H1 (cell line): ENCODE measurements around the gene RGS9BP. TPM values are rescaled to one million over a fixed set of nuclear protein-coding genes. Genes with fewer than 3 reads are reported as not detected.
A peak's percentile ranks its signal among the peaks of the same experiment; 100 is the strongest.

Experiments
- CTCF ChIA-PET: fragments of 300-600 bp; sonication (Branson Sonifier 250); formaldehyde crosslinking; loops from one replicate; lab custom pipeline; 2021; ENCODE audit not compliant: partially characterized antibody; lab: Charles Lee
- POLR2A ChIA-PET: fragments of 300-600 bp; sonication (Branson Sonifier 250); formaldehyde crosslinking; loops from one replicate; lab custom pipeline; 2021; ENCODE audit warnings: inconsistent platforms; ENCODE audit not compliant: partially characterized antibody; lab: Charles Lee
- DNase-seq, 2 experiments: peaks; one replicate each; pipeline versions ENCODE4 v3.0.0 to v3.0.0-alpha.2; 2010 to 2022; ENCODE audit warnings: low spot score in 2 of 2, low read depth in 1 of 2, mixed read lengths in 1 of 2
- FAIRE-seq: peaks from 2 replicates; lab custom pipeline; 2011; peaks lifted over from hg19 to GRCh38; lab: Jason Lieb, UNC
- H2AFZ ChIP-seq: 2 replicates; pipeline ENCODE4 v1.8.1; 2012; ENCODE audit warnings: low read length, inconsistent platforms
- H2AK5ac ChIP-seq: 2 replicates; pipeline ENCODE4 v1.6.1; 2013; ENCODE audit warnings: low read depth, low read length
- H2BK120ac ChIP-seq: replicated peaks from 2 replicates; pipeline ENCODE3; 2013; ENCODE audit warnings: low read depth, low read length, inconsistent platforms
- H2BK12ac ChIP-seq: 2 replicates; pipeline ENCODE4 v1.6.1; 2013; ENCODE audit warnings: low read depth, low read length
- H2BK15ac ChIP-seq: 2 replicates; pipeline ENCODE4 v1.6.1; 2013; ENCODE audit warnings: low read length
- H2BK20ac ChIP-seq: 2 replicates; pipeline ENCODE4 v1.6.1; 2013; ENCODE audit warnings: low read length
- H2BK5ac ChIP-seq: 2 replicates; pipeline ENCODE4 v1.6.1; 2013; ENCODE audit warnings: low read depth, low read length
- H3K14ac ChIP-seq: 2 replicates; pipeline ENCODE4 v1.6.1; 2013; ENCODE audit warnings: inconsistent platforms; ENCODE audit not compliant: insufficient read length
- H3K18ac ChIP-seq: 2 replicates; pipeline ENCODE4 v1.6.1; 2013; ENCODE audit warnings: low read length; ENCODE audit errors: extremely low read depth
- H3K23ac ChIP-seq: 2 replicates; pipeline ENCODE4 v1.6.1; 2013; ENCODE audit warnings: inconsistent platforms; ENCODE audit not compliant: insufficient read length
- H3K23me2 ChIP-seq: 2 replicates; pipeline ENCODE4 v1.6.1; 2013; ENCODE audit warnings: low read depth, low read length
- H3K27ac ChIP-seq: 2 replicates; pipeline ENCODE4 v1.6.1; 2011; ENCODE audit warnings: low read depth, low read length, inconsistent platforms
- H3K27me3 ChIP-seq, 4 experiments: replicated peaks in 1 of 4; 1 replicate in 1 of 4; 2 replicates in 3 of 4; pipeline versions ENCODE4 v1.6.1 to v1.8.1; 2011 to 2013; ENCODE audit warnings: low read length in 3 of 4, mild to moderate bottlenecking in 3 of 4, inconsistent platforms in 2 of 4, mixed read lengths in 2 of 4, moderate library complexity in 1 of 4; ENCODE audit not compliant: control insufficient read depth in 3 of 4, insufficient read depth in 3 of 4; ENCODE audit errors: extremely low read depth in 1 of 4
- H3K36me3 ChIP-seq, 4 experiments: 2 replicates each; pipeline versions ENCODE4 v1.6.1 to v1.8.1; 2011 to 2013; ENCODE audit warnings: mild to moderate bottlenecking in 4 of 4, low read length in 3 of 4, moderate library complexity in 2 of 4, control low read depth in 1 of 4, inconsistent platforms in 1 of 4; ENCODE audit not compliant: insufficient read depth in 4 of 4, control insufficient read depth in 2 of 4
- H3K4ac ChIP-seq: replicated peaks from 2 replicates; pipeline ENCODE3; 2013; ENCODE audit warnings: low read length, low read depth, mixed read lengths, inconsistent platforms; ENCODE audit not compliant: insufficient read length
- H3K4me1 ChIP-seq, 4 experiments: replicated peaks in 1 of 4; 1 replicate in 1 of 4; 2 replicates in 3 of 4; pipeline versions ENCODE4 v1.6.1 to v1.8.1; 2011 to 2013; ENCODE audit warnings: low read length in 3 of 4, inconsistent platforms in 2 of 4, mixed read lengths in 1 of 4; ENCODE audit not compliant: insufficient read depth in 4 of 4, control insufficient read depth in 3 of 4
- H3K4me2 ChIP-seq, 2 experiments: 2 replicates each; pipeline versions ENCODE4 v1.6.1 to v1.8.1; 2011 to 2013; ENCODE audit warnings: low read depth in 2 of 2, low read length in 2 of 2, control low read depth in 1 of 2, inconsistent platforms in 1 of 2, mild to moderate bottlenecking in 1 of 2; ENCODE audit not compliant: insufficient read depth in 1 of 2
- H3K4me3 ChIP-seq, 4 experiments: fragments of 200-600, 300-600 bp in 1 of 4; sonication (generic), shearing (Covaris generic), sonication (Bioruptor Twin) in 1 of 4; 2 replicates each; pipeline versions ENCODE4 v1.5.1 to v1.8.1; 2011 to 2016; ENCODE audit warnings: low read length in 4 of 4, low read depth in 3 of 4, control low read depth in 2 of 4, inconsistent platforms in 2 of 4, mild to moderate bottlenecking in 2 of 4, mixed read lengths in 1 of 4, moderate library complexity in 1 of 4; ENCODE audit not compliant: insufficient read depth in 2 of 4; ENCODE audit errors: extremely low read depth in 1 of 4
- H3K56ac ChIP-seq: replicated peaks from 2 replicates; pipeline ENCODE3; 2013; ENCODE audit warnings: low read depth, mild to moderate bottlenecking, mixed read lengths, low read length, inconsistent platforms; ENCODE audit not compliant: insufficient read length
- H3K79me1 ChIP-seq: 2 replicates; pipeline ENCODE4 v1.6.1; 2013; ENCODE audit warnings: low read depth, low read length, control low read depth
- H3K79me2 ChIP-seq, 2 experiments: 2 replicates each; pipeline versions ENCODE4 v1.6.1 to v1.8.1; 2012 to 2013; ENCODE audit warnings: low read length in 2 of 2, mild to moderate bottlenecking in 2 of 2, inconsistent platforms in 1 of 2; ENCODE audit not compliant: insufficient read depth in 2 of 2, control insufficient read depth in 1 of 2
- H3K9ac ChIP-seq, 4 experiments: replicated peaks in 1 of 4; 1 replicate in 1 of 4; 2 replicates in 3 of 4; pipeline versions ENCODE4 v1.6.1 to v1.8.1; 2011 to 2013; ENCODE audit warnings: low read depth in 3 of 4, low read length in 3 of 4, control low read depth in 2 of 4, mild to moderate bottlenecking in 2 of 4, moderate library complexity in 2 of 4, inconsistent platforms in 1 of 4; ENCODE audit errors: extremely low read depth in 1 of 4
- H3K9me3 ChIP-seq, 2 experiments: 2 replicates each; pipeline versions ENCODE4 v1.6.1 to v1.8.1; 2012 to 2013; ENCODE audit warnings: mild to moderate bottlenecking in 2 of 2, moderate library complexity in 2 of 2, control low read depth in 1 of 2, inconsistent platforms in 1 of 2, low read depth in 1 of 2, low read length in 1 of 2, mixed read lengths in 1 of 2; ENCODE audit not compliant: insufficient read depth in 2 of 2
- H4K20me1 ChIP-seq, 2 experiments: replicated peaks in 1 of 2; 2 replicates each; pipeline versions ENCODE3 to v1.8.1; 2011 to 2013; ENCODE audit warnings: inconsistent platforms in 2 of 2, low read length in 2 of 2, mild to moderate bottlenecking in 1 of 2; ENCODE audit not compliant: insufficient read depth in 2 of 2, control insufficient read depth in 1 of 2
- H4K5ac ChIP-seq: 2 replicates; pipeline ENCODE4 v1.6.1; 2013; ENCODE audit warnings: low read length, low read depth, mixed read lengths, inconsistent platforms; ENCODE audit not compliant: insufficient read length
- H4K8ac ChIP-seq: 2 replicates; pipeline ENCODE4 v1.8.0; 2013; ENCODE audit warnings: mild to moderate bottlenecking, moderate library complexity, low read length, inconsistent platforms; ENCODE audit not compliant: insufficient read depth; ENCODE audit errors: extremely low read depth
- H4K91ac ChIP-seq: replicated peaks from 2 replicates; pipeline ENCODE3; 2013; ENCODE audit warnings: low read length, mixed read lengths, inconsistent platforms; ENCODE audit not compliant: insufficient read length
- BACH1 ChIP-seq: IDR thresholded peaks from 2 replicates; pipeline ENCODE4 v1.6.1; 2012; ENCODE audit warnings: low read length, improper control_type of control experiment
- BRCA1 ChIP-seq: IDR thresholded peaks from 2 replicates; pipeline ENCODE4 v1.6.1; 2012; ENCODE audit warnings: low read depth, low read length, improper control_type of control experiment
- CEBPB ChIP-seq: IDR thresholded peaks from 2 replicates; pipeline ENCODE4 v1.6.1; 2012; ENCODE audit warnings: low read depth, low read length
- CTBP2 ChIP-seq: IDR thresholded peaks from 2 replicates; pipeline ENCODE4 v1.7.0; 2011; ENCODE audit warnings: borderline replicate concordance, mild to moderate bottlenecking, moderate library complexity, mixed read lengths, low read length; ENCODE audit not compliant: insufficient read depth, insufficient read length
- EZH2 ChIP-seq: fragments of 200-600 bp; sonication (generic); IDR thresholded peaks from 2 replicates; pipeline ENCODE4 v1.7.1; 2012; ENCODE audit warnings: low read depth, mild to moderate bottlenecking, moderate library complexity, low read length, inconsistent platforms; ENCODE audit not compliant: severe bottlenecking
- HDAC2 ChIP-seq, 2 experiments: fragments of 300-600 bp in 1 of 2; sonication (generic) in 1 of 2; IDR thresholded peaks; 2 replicates each; pipeline ENCODE4 v1.6.1; 2011 to 2012; ENCODE audit warnings: low read depth in 2 of 2, low read length in 2 of 2, mild to moderate bottlenecking in 2 of 2, moderate library complexity in 2 of 2, borderline replicate concordance in 1 of 2, inconsistent platforms in 1 of 2
- SUZ12 ChIP-seq: fragments of 200-600 bp; sonication (generic); IDR thresholded peaks from 2 replicates; pipeline ENCODE4 v1.6.1; 2012; ENCODE audit warnings: mild to moderate bottlenecking, inconsistent platforms, low read length, moderate library complexity, mixed read lengths
- WGBS, 2 experiments: shearing (Covaris generic) in 1 of 2; methylation state at CpG; one replicate each; pipeline versions ENCODE4 v1.1.6 to v1.1.7; 2013 to 2015; ENCODE audit warnings: low lambda C conversion rate in 2 of 2, mixed read lengths in 2 of 2, inconsistent platforms in 1 of 2, low coverage in 1 of 2, missing lambda C conversion rate in 1 of 2; ENCODE audit not compliant: insufficient replicate concordance in 2 of 2, insufficient coverage in 1 of 2, insufficient read length in 1 of 2; ENCODE audit errors: extremely low coverage in 1 of 2, missing lambda C conversion rate in 1 of 2; 5-methylcytosine and 5-hydroxymethylcytosine counted together
- polyA plus RNA-seq, 7 experiments: library from polyadenylated mRNA; depleted of rRNA in 3 of 7; stranded (reverse) in 5 of 7; unstranded in 2 of 7; fragments of >200 nt in 5 of 7; fragments of 200-250 nt in 2 of 7; gene quantifications; 1 replicate in 5 of 7; 2 replicates in 1 of 7; 4 replicates in 1 of 7; pipeline versions ENCODE4 v1.2.1 to v1.2.3, GENCODE V29; 2011 to 2013; ENCODE audit warnings: missing spikeins in 2 of 7, mixed read lengths in 2 of 7
- total RNA-seq: library from RNA; stranded (reverse); fragmentation: NEBNext Ultra II Directional; extraction: Animal tissue kit (Norgen Biotek cat#: 25700); gene quantifications from 2 replicates; pipeline ENCODE4 v1.2.1, GENCODE V29; 2021
- TF ChIP-seq, protein P1 (sequence below): IDR thresholded peaks from 2 replicates; pipeline ENCODE4 v1.6.1; 2012; ENCODE audit warnings: inconsistent platforms
- TF ChIP-seq, protein P2 (sequence below): IDR thresholded peaks from 2 replicates; pipeline ENCODE4 v1.6.1; 2012; ENCODE audit warnings: inconsistent platforms

Gene RGS9BP
- total and polyA plus RNA-seq, 2 of the 8 experiments (the other 6 are each of a cell fraction or from before 2014, with no cell fraction given): 0.11 to 0.26 TPM

DNA sequence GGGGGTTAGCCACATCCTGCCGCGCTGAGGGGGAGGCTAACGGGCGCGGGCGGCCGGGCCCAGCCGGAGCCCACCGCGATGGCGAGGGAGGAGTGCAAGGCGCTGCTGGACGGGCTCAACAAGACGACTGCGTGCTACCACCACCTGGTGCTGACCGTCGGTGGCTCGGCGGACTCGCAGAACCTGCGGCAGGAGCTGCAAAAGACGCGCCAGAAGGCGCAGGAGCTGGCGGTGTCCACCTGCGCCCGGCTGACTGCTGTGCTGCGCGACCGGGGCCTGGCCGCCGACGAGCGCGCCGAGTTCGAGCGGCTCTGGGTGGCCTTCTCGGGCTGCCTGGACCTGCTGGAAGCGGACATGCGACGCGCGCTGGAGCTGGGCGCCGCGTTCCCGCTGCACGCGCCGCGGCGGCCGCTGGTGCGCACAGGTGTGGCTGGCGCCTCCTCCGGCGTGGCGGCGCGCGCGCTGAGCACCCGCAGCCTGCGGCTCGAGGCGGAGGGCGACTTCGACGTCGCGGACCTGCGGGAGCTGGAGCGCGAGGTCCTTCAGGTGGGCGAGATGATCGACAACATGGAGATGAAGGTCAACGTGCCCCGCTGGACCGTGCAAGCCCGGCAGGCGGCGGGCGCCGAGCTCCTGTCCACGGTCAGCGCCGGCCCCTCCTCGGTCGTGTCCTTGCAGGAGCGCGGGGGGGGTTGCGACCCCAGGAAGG lies 692 bp downstream of the RGS9BP start:
- FAIRE-seq: no peak
- peak overlapping the region; percentile 27 to 91 (median 45); a peak in 7 of 8 replicates for H3K4me3 ChIP-seq
- POLR2A ChIA-PET: interaction anchor here (0.7 to 2.8 kb wide), 2 partner anchors 15 to 270 kb away, joined by 3 to 12 read pairs; partner anchors contain the start of genes DPY19L3 and NUDT19
- TF ChIP-seq, protein P1, sequence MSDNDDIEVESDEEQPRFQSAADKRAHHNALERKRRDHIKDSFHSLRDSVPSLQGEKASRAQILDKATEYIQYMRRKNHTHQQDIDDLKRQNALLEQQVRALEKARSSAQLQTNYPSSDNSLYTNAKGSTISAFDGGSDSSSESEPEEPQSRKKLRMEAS: peak; percentile 69
- TF ChIP-seq BRCA1 (no peak), HDAC2 (IDR thresholded peaks at IDR 0.05; ENCODE audit: borderline replicate concordance in 1 of 2, low read depth in 2 of 2, low read length in 2 of 2) (peak in 1 of 2 experiments; percentile 23; a peak in 1 of 4 replicates), BACH1 (peak; percentile 67; the same call in 1 of the 2 replicates), CEBPB (no peak), SUZ12 (peak; percentile 94; the same call in 1 of the 2 replicates), CTBP2 (no peak), EZH2 (peak; percentile 94)
- TF ChIP-seq, protein P2, sequence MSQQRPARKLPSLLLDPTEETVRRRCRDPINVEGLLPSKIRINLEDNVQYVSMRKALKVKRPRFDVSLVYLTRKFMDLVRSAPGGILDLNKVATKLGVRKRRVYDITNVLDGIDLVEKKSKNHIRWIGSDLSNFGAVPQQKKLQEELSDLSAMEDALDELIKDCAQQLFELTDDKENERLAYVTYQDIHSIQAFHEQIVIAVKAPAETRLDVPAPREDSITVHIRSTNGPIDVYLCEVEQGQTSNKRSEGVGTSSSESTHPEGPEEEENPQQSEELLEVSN: peak; percentile 68

More for the DNA sequence above, 692 bp downstream of the RGS9BP start:
- H2BK20ac ChIP-seq: no peak overlapping the region
- peaks cover 14% of the 10 kb centered on the region; the same call in 1 of the 2 replicates for H3K23me2 ChIP-seq
- no peak overlapping the region for H3K9ac ChIP-seq
- no peak overlapping the region for H3K23ac ChIP-seq
- peak overlapping the region; percentile 63; the same call in 1 of the 2 replicates for H2AFZ ChIP-seq
- H3K9me3 ChIP-seq: no peaks in the 10 kb centered on the region; a peak in 1 of 4 replicates
- H3K4me1 ChIP-seq: peaks cover 8 to 16% (median 11%) of the 10 kb centered on the region in 4 experiments; a peak in 6 of 7 replicates
- H3K4ac ChIP-seq: no peak overlapping the region
- no peak overlapping the region for H3K14ac ChIP-seq
- H3K27ac ChIP-seq: no peak overlapping the region
- peaks cover 13% of the 10 kb centered on the region for H3K79me1 ChIP-seq
- H3K4me2 ChIP-seq: peak overlapping the region; percentile 80 to 91
- 6% methylated on average over 53 of the region's 93 CpGs; no CpG with 5 or more reads in 1 of the 2 experiments for WGBS, 2 experiments
- H2AK5ac ChIP-seq: no peak overlapping the region
- peak overlapping the region; percentile 82; the same call in 1 of the 2 replicates for H4K8ac ChIP-seq
- no peak overlapping the region for H4K5ac ChIP-seq
- CTCF ChIA-PET: interaction anchor here (0.5 to 1.6 kb wide), 5 partner anchors 9 to 683 kb away, joined by 3 to 4 read pairs (median 4); no protein-coding TSS in a partner anchor
- no peak overlapping the region for H2BK15ac ChIP-seq
- H3K79me2 ChIP-seq: peaks cover 0 to 31% of the 10 kb centered on the region in 2 experiments; a peak in 2 of 4 replicates
- H4K91ac ChIP-seq: no peak overlapping the region
- H3K18ac ChIP-seq: no peak overlapping the region
- no peak overlapping the region for H2BK120ac ChIP-seq
- no peak overlapping the region for H3K56ac ChIP-seq
- DNase-seq: peak in 1 of 2 experiments; percentile 67
- H2BK12ac ChIP-seq: 0 out of 2 replicates have a peak overlapping the region, but pooled peaks have one; percentile 17
- peaks cover 10 to 16% of the 10 kb centered on the region in 2 experiments for H4K20me1 ChIP-seq
- peaks cover 0 to 6% (median 0%) of the 10 kb centered on the region in 4 experiments; a peak in 1 of 8 replicates for H3K36me3 ChIP-seq
- no peak overlapping the region; the same call in 1 of the 2 replicates for H2BK5ac ChIP-seq
- peaks cover 20 to 33% (median 26%) of the 10 kb centered on the region in 4 experiments for H3K27me3 ChIP-seq
